H9 (cell line): ENCODE results near the gene BBX. TPM values are rescaled to one million over a fixed set of nuclear protein-coding genes. Genes with fewer than 3 reads are reported as not detected.

Source experiments
- DNase-seq: peaks from one replicate; pipeline ENCODE4 v3.0.0-alpha.2; 2017
- H2AFZ ChIP-seq: one replicate; pipeline ENCODE4 v1.6.1; 2013; ENCODE audit warnings: mild to moderate bottlenecking, low read length, control low read depth, moderate library complexity
- H2AK5ac ChIP-seq: 2 replicates; pipeline ENCODE4 v1.6.1; 2013; ENCODE audit warnings: low read length, control low read depth, mixed read lengths; ENCODE audit not compliant: insufficient read length
- H2BK120ac ChIP-seq: one replicate; pipeline ENCODE4 v1.6.1; 2013; ENCODE audit warnings: low read depth, mild to moderate bottlenecking, low read length, control low read depth, inconsistent platforms; ENCODE audit not compliant: poor library complexity, severe bottlenecking
- H2BK12ac ChIP-seq: 2 replicates; pipeline ENCODE4 v1.6.1; 2013; ENCODE audit warnings: low read length, control low read depth, mixed read lengths, low read depth; ENCODE audit not compliant: insufficient read length
- H2BK15ac ChIP-seq: 2 replicates; pipeline ENCODE4 v1.6.1; 2013; ENCODE audit warnings: low read depth, low read length, control low read depth
- H2BK20ac ChIP-seq: one replicate; pipeline ENCODE4 v1.6.1; 2013; ENCODE audit warnings: low read depth, mild to moderate bottlenecking, low read length, control low read depth, inconsistent platforms; ENCODE audit not compliant: poor library complexity, severe bottlenecking
- H2BK5ac ChIP-seq: 2 replicates; pipeline ENCODE4 v1.6.1; 2013; ENCODE audit warnings: low read length, control low read depth, mixed read lengths; ENCODE audit not compliant: insufficient read length
- H3K14ac ChIP-seq: 2 replicates; pipeline ENCODE4 v1.6.1; 2013; ENCODE audit warnings: low read length, control low read depth; ENCODE audit not compliant: insufficient read depth
- H3K18ac ChIP-seq: 2 replicates; pipeline ENCODE4 v1.6.1; 2013; ENCODE audit warnings: low read depth, mild to moderate bottlenecking, mixed read lengths, low read length, control low read depth; ENCODE audit not compliant: insufficient read length
- H3K23ac ChIP-seq: 2 replicates; pipeline ENCODE4 v1.6.1; 2013; ENCODE audit warnings: low read length, control low read depth, mixed read lengths, low read depth; ENCODE audit not compliant: insufficient read length
- H3K23me2 ChIP-seq: 2 replicates; pipeline ENCODE4 v1.6.1; 2013; ENCODE audit warnings: low read depth, mild to moderate bottlenecking, mixed read lengths, low read length, control low read depth; ENCODE audit not compliant: insufficient read length, poor library complexity, severe bottlenecking
- H3K27ac ChIP-seq: 2 replicates; pipeline ENCODE4 v1.5.1; 2013; ENCODE audit warnings: low read length, control low read depth, mixed read lengths, low read depth; ENCODE audit not compliant: insufficient read length
- H3K27me3 ChIP-seq: 2 replicates; pipeline ENCODE4 v1.6.1; 2013; ENCODE audit warnings: low read length, control low read depth, inconsistent platforms; ENCODE audit not compliant: insufficient read depth
- H3K4ac ChIP-seq: 2 replicates; pipeline ENCODE4 v1.6.1; 2013; ENCODE audit warnings: low read depth, mild to moderate bottlenecking, control low read depth, inconsistent platforms, low read length, moderate library complexity
- H3K4me1 ChIP-seq: 2 replicates; pipeline ENCODE4 v1.6.1; 2013; ENCODE audit warnings: low read length, control low read depth, inconsistent platforms; ENCODE audit not compliant: insufficient read depth
- H3K4me2 ChIP-seq: 2 replicates; pipeline ENCODE4 v1.6.1; 2013; ENCODE audit warnings: low read length, control low read depth, mixed read lengths; ENCODE audit not compliant: insufficient read length, insufficient read depth
- H3K56ac ChIP-seq: 2 replicates; pipeline ENCODE4 v1.6.1; 2013; ENCODE audit warnings: low read depth, mild to moderate bottlenecking, mixed read lengths, low read length, control low read depth; ENCODE audit not compliant: insufficient read length
- H3K79me1 ChIP-seq: 2 replicates; pipeline ENCODE4 v1.6.1; 2013; ENCODE audit warnings: low read depth, mild to moderate bottlenecking, moderate library complexity, low read length, control low read depth, inconsistent platforms; ENCODE audit not compliant: insufficient read depth, poor library complexity, severe bottlenecking
- H3K79me2 ChIP-seq: 2 replicates; pipeline ENCODE4 v1.6.1; 2013; ENCODE audit warnings: low read length, control low read depth, inconsistent platforms; ENCODE audit not compliant: insufficient read depth
- H3K9ac ChIP-seq: 2 replicates; pipeline ENCODE4 v1.6.1; 2013; ENCODE audit warnings: low read length, control low read depth, mixed read lengths; ENCODE audit not compliant: insufficient read length; ENCODE audit errors: extremely low read depth
- H3K9me3 ChIP-seq: one replicate; pipeline ENCODE4 v1.6.1; 2013; ENCODE audit warnings: low read depth, low read length, inconsistent platforms; ENCODE audit not compliant: control insufficient read depth
- H3T11ph ChIP-seq: one replicate; pipeline ENCODE4 v1.6.1; 2013; ENCODE audit warnings: mild to moderate bottlenecking, low read length, control low read depth, inconsistent platforms
- H4K20me1 ChIP-seq: one replicate; pipeline ENCODE4 v1.6.1; 2013; ENCODE audit not compliant: control insufficient read depth, insufficient read length, insufficient read depth
- H4K5ac ChIP-seq: 2 replicates; pipeline ENCODE4 v1.6.1; 2013; ENCODE audit warnings: low read depth, mild to moderate bottlenecking, mixed read lengths, low read length, control low read depth; ENCODE audit not compliant: insufficient read length
- H4K8ac ChIP-seq: replicated peaks from 2 replicates; pipeline ENCODE4 v1.6.1; 2013; ENCODE audit warnings: low read length, control low read depth, mixed read lengths, low read depth; ENCODE audit not compliant: insufficient read length
- H4K91ac ChIP-seq: 2 replicates; pipeline ENCODE4 v1.6.1; 2013; ENCODE audit warnings: low read depth, mild to moderate bottlenecking, moderate library complexity, mixed read lengths, low read length, control low read depth; ENCODE audit not compliant: insufficient read length
- H3K27ac Mint-ChIP-seq, 3 experiments: 2 replicates in 2 of 3; 3 replicates in 1 of 3; pipeline ENCODE4 v1.8.0; 2020 to 2021; ENCODE audit warnings: mixed read lengths in 3 of 3, mild to moderate bottlenecking in 1 of 3, moderate library complexity in 1 of 3
- H3K27me3 Mint-ChIP-seq: 2 replicates; pipeline ENCODE4 v1.8.0; 2021; ENCODE audit warnings: low read depth, mild to moderate bottlenecking, moderate library complexity, mixed read lengths
- H3K36me3 Mint-ChIP-seq, 3 experiments: 2 replicates in 2 of 3; 3 replicates in 1 of 3; pipeline ENCODE4 v1.8.0; 2020 to 2021; ENCODE audit warnings: low read depth in 3 of 3, mixed read lengths in 3 of 3; ENCODE audit not compliant: insufficient read depth in 1 of 3
- H3K4me1 Mint-ChIP-seq, 2 experiments: 2 replicates each; pipeline ENCODE4 v1.8.0; 2020; ENCODE audit warnings: mixed read lengths in 2 of 2
- H3K4me3 Mint-ChIP-seq, 2 experiments: 2 replicates in 1 of 2; 3 replicates in 1 of 2; pipeline ENCODE4 v1.8.0; 2020 to 2021; ENCODE audit warnings: mild to moderate bottlenecking in 2 of 2, mixed read lengths in 2 of 2, moderate library complexity in 1 of 2
- H3K9me3 Mint-ChIP-seq, 2 experiments: 2 replicates in 1 of 2; 3 replicates in 1 of 2; pipeline ENCODE4 v1.8.0; 2020; ENCODE audit warnings: mild to moderate bottlenecking in 2 of 2, mixed read lengths in 2 of 2, moderate library complexity in 1 of 2
- CTCF ChIP-seq: fragments of 200-600 bp; sonication (generic); conservative IDR thresholded peaks from 3 replicates; pipeline ENCODE4 v1.8.0; 2021; ENCODE audit warnings: antibody characterized with exemption, mild to moderate bottlenecking
- WGBS: extraction: QIAGEN DNeasy Blood & Tissue Kit; methylation state at CpG from one replicate; pipeline ENCODE4 v1.1.7; 2013; ENCODE audit warnings: missing lambda C conversion rate, low lambda C conversion rate, mixed read lengths; ENCODE audit not compliant: insufficient read length; ENCODE audit errors: extremely low coverage; 5-methylcytosine and 5-hydroxymethylcytosine counted together
- long read RNA-seq: library from polyadenylated mRNA; unstranded; transcript quantifications from one replicate; pipeline ENCODE4 v2.0.0, GENCODE V29; 2020
- total RNA-seq: library from RNA; stranded (reverse); gene quantifications from 2 replicates; pipeline ENCODE4 v1.2.1, GENCODE V29; 2021

Gene BBX
- 34.4 and 34.8 TPM in 2 replicates for total RNA-seq
- long read RNA-seq, partial matches to known transcripts = 119 of 165 reads
- long read RNA-seq, other reads (novel, unspliced or antisense) = 46 of 165 reads

GRCh38 chr3:107522510-107523288, at the start of gene BBX:
Gene BBX (plus strand): TSS chr3:107522962. CDS start chr3:107710461, 187,499 bp downstream.
- Histone ChIP-seq H2BK5ac (no peak within 1 kb of the TSS), H3K23ac (no peak within 1 kb of the TSS), H2BK12ac (no peak within 1 kb of the TSS), H3K79me2 (peaks cover 1% of the 10 kb centered on the region; the same call in 1 of the 2 replicates), H4K20me1 (no peaks in the 10 kb centered on the region), H2BK120ac (no peak within 1 kb of the TSS), H3K23me2 (peaks cover 14% of the 10 kb centered on the region), H3K4me2 (peak within 1 kb of the TSS; percentile 88), H4K8ac (no peak within 1 kb of the TSS), H3K56ac (no peak within 1 kb of the TSS), H3K14ac (peak within 1 kb of the TSS; percentile 66), H2AFZ (peak within 1 kb of the TSS; percentile 68), H3K18ac (no peak within 1 kb of the TSS), H2BK15ac (no peak within 1 kb of the TSS), H3K9me3 (no peaks in the 10 kb centered on the region), H3K9ac (peak within 1 kb of the TSS; percentile 81), H2BK20ac (no peak within 1 kb of the TSS), H2AK5ac (no peak within 1 kb of the TSS), H3K27me3 (no peaks in the 10 kb centered on the region), H3K27ac (no peak within 1 kb of the TSS), H4K5ac (no peak within 1 kb of the TSS), H3K4ac (no peak within 1 kb of the TSS), H3K4me1 (no peaks in the 10 kb centered on the region), H3K79me1 (no peaks in the 10 kb centered on the region), H3T11ph (no peak within 1 kb of the TSS), H4K91ac (no peak within 1 kb of the TSS)
- TF ChIP-seq CTCF = no peak
- H3K27ac Mint-ChIP-seq = peak within 1 kb of the TSS; percentile 82 to 99 (median 85); a peak in 6 of 7 replicates
- peaks cover 16 to 18% of the 10 kb centered on the region in 2 experiments for H3K4me1 Mint-ChIP-seq
- peak; percentile 93 for DNase-seq
- H3K9me3 Mint-ChIP-seq = no peaks in the 10 kb centered on the region
- H3K36me3 Mint-ChIP-seq = peaks cover 7 to 12% (median 10%) of the 10 kb centered on the region in 3 experiments
- H3K4me3 Mint-ChIP-seq = peak within 1 kb of the TSS; percentile 94
- WGBS = no CpG with 5 or more reads among the region's 42 CpGs
- peaks cover 3% of the 10 kb centered on the region; the same call in 1 of the 2 replicates for H3K27me3 Mint-ChIP-seq
